ENCODE results near the gene RAB35.

Gene RAB35

GRCh38 chr12:120161852-120162251 lies 45.3 kb upstream of the RAB35 start:
- Histone ChIP-seq H3K27ac (ENCODE audit: low read depth, low read length) (no peak overlapping the region), H3K36me3 (ENCODE audit: control insufficient read depth, low read length) (peaks cover 84% of the 10 kb centered on the region), H3K4me3 (ENCODE audit: low read length) (no peak overlapping the region), H3K4me1 (ENCODE audit: control insufficient read depth, low read length) (peaks cover 26% of the 10 kb centered on the region), H4K20me1 (ENCODE audit: control insufficient read depth, insufficient read depth, low read depth, low read length) (no peaks in the 10 kb centered on the region), H3K27me3 (ENCODE audit: control insufficient read depth, low read length) (no peaks in the 10 kb centered on the region), H3F3A (ENCODE audit: control insufficient read depth, insufficient read depth) (peaks cover 10% of the 10 kb centered on the region), H3K9me3 (ENCODE audit: control insufficient read depth, insufficient read depth, low read length) (no peaks in the 10 kb centered on the region), H3K4me2 (ENCODE audit: low read length) (no peak overlapping the region), H3K9me2 (replicated peaks; ENCODE audit: control insufficient read depth, low read length) (no peaks in the 10 kb centered on the region), H3K79me2 (ENCODE audit: control insufficient read depth, low read length) (peaks cover 12% of the 10 kb centered on the region)
- TF ChIP-seq CTCF (IDR thresholded peaks at IDR 0.05; ENCODE audit: low read depth, low read length, poor library complexity, severe bottlenecking) (no peak), EZH2phosphoT487 (IDR thresholded peaks at IDR 0.05; ENCODE audit: borderline replicate concordance, low read length) (no peak)

- TF ChIP-seq CTCF (IDR thresholded peaks at IDR 0.05; ENCODE audit: low read depth, low read length, poor library complexity, severe bottlenecking) (no peak), EZH2phosphoT487 (IDR thresholded peaks at IDR 0.05; ENCODE audit: borderline replicate concordance, low read length) (no peak)
- H3K9me3 ChIP-seq (ENCODE audit: control insufficient read depth, insufficient read depth, low read length): no peaks in the 10 kb centered on the region
- no peaks in the 10 kb centered on the region for H4K20me1 ChIP-seq (ENCODE audit: control insufficient read depth, insufficient read depth, low read depth, low read length)
- no peaks in the 10 kb centered on the region for H3F3A ChIP-seq (ENCODE audit: control insufficient read depth, insufficient read depth)
- H3K79me2 ChIP-seq (ENCODE audit: control insufficient read depth, low read length): peaks cover 5% of the 10 kb centered on the region
- no peak overlapping the region for H3K4me2 ChIP-seq (ENCODE audit: low read length)
- no peaks in the 10 kb centered on the region for H3K9me2 ChIP-seq (replicated peaks; ENCODE audit: control insufficient read depth, low read length)
- H3K27ac ChIP-seq (ENCODE audit: low read depth, low read length): no peak overlapping the region
- H3K4me1 ChIP-seq (ENCODE audit: control insufficient read depth, low read length): peaks cover 7% of the 10 kb centered on the region
- no peak overlapping the region for H3K4me3 ChIP-seq (ENCODE audit: low read length)
- H3K27me3 ChIP-seq (ENCODE audit: control insufficient read depth, low read length): no peaks in the 10 kb centered on the region
- peaks cover 97% of the 10 kb centered on the region for H3K36me3 ChIP-seq (ENCODE audit: control insufficient read depth, low read length)
Observed at GRCh38 chr12:120159509-120160237, 43.1 kb upstream of the RAB35 start.

GRCh38 chr12:120158351-120158750 lies 41.8 kb upstream of the RAB35 start:
- Histone ChIP-seq H3K27ac (ENCODE audit: low read depth, low read length) (no peak overlapping the region), H3K27me3 (ENCODE audit: control insufficient read depth, low read length) (no peaks in the 10 kb centered on the region), H3K4me2 (ENCODE audit: low read length) (no peak overlapping the region), H3K9me3 (ENCODE audit: control insufficient read depth, insufficient read depth, low read length) (no peaks in the 10 kb centered on the region), H3K36me3 (ENCODE audit: control insufficient read depth, low read length) (peaks cover 97% of the 10 kb centered on the region), H3K4me1 (ENCODE audit: control insufficient read depth, low read length) (no peaks in the 10 kb centered on the region), H3K79me2 (ENCODE audit: control insufficient read depth, low read length) (no peaks in the 10 kb centered on the region), H3K9me2 (replicated peaks; ENCODE audit: control insufficient read depth, low read length) (no peaks in the 10 kb centered on the region), H3K4me3 (ENCODE audit: low read length) (no peak overlapping the region), H3F3A (ENCODE audit: control insufficient read depth, insufficient read depth) (no peaks in the 10 kb centered on the region), H4K20me1 (ENCODE audit: control insufficient read depth, insufficient read depth, low read depth, low read length) (no peaks in the 10 kb centered on the region)
- no peak for TF ChIP-seq EZH2phosphoT487 (IDR thresholded peaks at IDR 0.05; ENCODE audit: borderline replicate concordance, low read length)
- no peak for TF ChIP-seq CTCF (IDR thresholded peaks at IDR 0.05; ENCODE audit: low read depth, low read length, poor library complexity, severe bottlenecking)
